ENCODE data around the gene ZNF592.

- TF ChIP-seq CTCF (IDR thresholded peaks at IDR 0.05): no peak
- TF ChIP-seq ZFX (IDR thresholded peaks at IDR 0.05; ENCODE audit: borderline replicate concordance): no peak
These were observed 69.2 kb downstream of the ZNF592 start for GRCh38 chr15:84817466-84818081.
